ENCODE data around the gene SDCCAG8. TPM values are rescaled to one million over a fixed set of nuclear protein-coding genes. Genes with fewer than 3 reads are reported as not detected.

Gene SDCCAG8
- total and polyA plus RNA-seq, 4 donors = 8.5 to 25.8 (median 17.5) TPM

GRCh38 chr1:243254233-243254926 lies 1.5 kb upstream of the SDCCAG8 start (continued):
- no peak for TF ChIP-seq CTCF (IDR thresholded peaks at IDR 0.05; ENCODE audit: low read depth, low read length, missing input control)
- no peak for TF ChIP-seq FOXA1 (IDR thresholded peaks at IDR 0.05)

- Histone ChIP-seq H3K27me3 (ENCODE audit: control insufficient read depth in 4 of 4, insufficient read depth in 4 of 4, low read length in 3 of 4) (no peaks in the 10 kb centered on the region), H3K4me1 (ENCODE audit: control insufficient read depth in 4 of 4, insufficient read depth in 4 of 4, low read length in 3 of 4) (peaks cover 0 to 28% (median 16%) of the 10 kb centered on the region in 4 donors)
- DNase-seq (ENCODE audit: low spot score) = peak; percentile 91
These were observed 682 bp upstream of the SDCCAG8 start, which contains the start of gene CEP170 for GRCh38 chr1:243254927-243255790. CEP170 (minus strand) TSS chr1:243255281; CDS start chr1:243225280, 30,001 bp downstream.

More at GRCh38 chr1:243254927-243255790, 682 bp upstream of the SDCCAG8 start, which contains the start of gene CEP170:
- WGBS = under 1% methylated on average over 74 of the region's 74 CpGs
- Histone ChIP-seq H3K4me3 (ENCODE audit: low read depth in 1 of 3, low read length in 3 of 3) (peak within 1 kb of the TSS; percentile 83 to 96 (median 90)), H3K9me3 (ENCODE audit: control insufficient read depth in 4 of 4, low read length in 3 of 4) (no peaks in the 10 kb centered on the region), H3K9ac (ENCODE audit: low read depth in 1 of 2, low read length in 2 of 2) (peak within 1 kb of the TSS; percentile 80 to 93), H3K27ac (ENCODE audit: low read depth in 1 of 2, low read length in 2 of 2) (peak within 1 kb of the TSS; percentile 96 to 97), H3K36me3 (ENCODE audit: control insufficient read depth in 4 of 4, insufficient read depth in 3 of 4, low read depth in 1 of 4, low read length in 3 of 4) (peaks cover 0 to 4% (median 0%) of the 10 kb centered on the region in 4 donors)
- TF ChIP-seq REST (IDR thresholded peaks at IDR 0.05) = peak; percentile 42
- no peak for TF ChIP-seq JUND (IDR thresholded peaks at IDR 0.05)
- TF ChIP-seq CTCF (IDR thresholded peaks at IDR 0.05; ENCODE audit: low read depth, low read length, missing input control) = no peak
- peak; percentile 49 for TF ChIP-seq TAF1 (conservative IDR thresholded peaks at IDR 0.05)
- no peak for TF ChIP-seq FOXA1 (IDR thresholded peaks at IDR 0.05)
- TF ChIP-seq YY1 (IDR thresholded peaks at IDR 0.05) = peak; percentile 58
